Spinal cord (tissue), 10 donors: ENCODE data around the gene SND1. TPM values are rescaled to one million over a fixed set of nuclear protein-coding genes. Genes with fewer than 3 reads are reported as not detected.

Experiments used
- DNase-seq, 6 donors: peaks; one replicate each; pipeline versions ENCODE4 v3.0.0 to v3.0.0-alpha.2; 2013 to 2015; ENCODE audit warnings: low spot score in 6 of 6, low read depth in 4 of 6
- H3K27ac ChIP-seq: one replicate; pipeline ENCODE4 v1.5.1; 2013; ENCODE audit warnings: low read depth, low read length, control low read depth
- H3K27me3 ChIP-seq: one replicate; pipeline ENCODE4 v1.6.1; 2013; ENCODE audit warnings: low read length; ENCODE audit not compliant: control insufficient read depth, insufficient read depth
- H3K36me3 ChIP-seq: one replicate; pipeline ENCODE4 v1.6.1; 2013; ENCODE audit warnings: low read length; ENCODE audit not compliant: control insufficient read depth, insufficient read depth
- H3K4me1 ChIP-seq: one replicate; pipeline ENCODE4 v1.6.1; 2013; ENCODE audit warnings: low read length; ENCODE audit not compliant: control insufficient read depth, insufficient read depth
- H3K4me3 ChIP-seq: one replicate; pipeline ENCODE4 v1.5.1; 2013; ENCODE audit warnings: low read depth, low read length, control low read depth
- H3K9me3 ChIP-seq: one replicate; pipeline ENCODE4 v1.6.1; 2013; ENCODE audit warnings: low read length; ENCODE audit not compliant: control insufficient read depth, insufficient read depth
- WGBS: methylation state at CpG from one replicate; pipeline ENCODE4 v1.1.5; 2013; ENCODE audit warnings: missing lambda C conversion rate; ENCODE audit not compliant: insufficient coverage; 5-methylcytosine and 5-hydroxymethylcytosine counted together
- polyA plus RNA-seq, 2 donors: library from polyadenylated mRNA; unstranded; fragments of 120-200 nt; gene quantifications; one replicate each; pipeline ENCODE4 v1.2.1, GENCODE V29; 2013; ENCODE audit not compliant: insufficient read length in 2 of 2
- total RNA-seq, 2 donors: library from RNA; depleted of rRNA in 1 of 2; stranded (reverse); fragments of 120-200 nt in 1 of 2; fragments of >200 nt in 1 of 2; gene quantifications; one replicate each; pipeline versions ENCODE4 v1.2.3 to v1.2.4, GENCODE V29; 2013 to 2014
- donor health status: healthy.

The SND1 gene
- total and polyA plus RNA-seq, 4 donors, result 72.1 to 125 (median 91.3) TPM

GRCh38 chr7:128076796-128077271, 424.8 kb downstream of the SND1 start:
- peak in 3 of 6 donors; percentile 45 to 78 (median 75) for DNase-seq

GRCh38 chr7:128078309-128078708, 426.3 kb downstream of the SND1 start:
- H3K4me3 ChIP-seq, result no peak overlapping the region
- H3K4me1 ChIP-seq, result peaks cover 82% of the 10 kb centered on the region
- DNase-seq, result no peak
- no peak overlapping the region for H3K27ac ChIP-seq
- no peaks in the 10 kb centered on the region for H3K27me3 ChIP-seq
- WGBS, result 100% methylated on average over 1 of the region's 3 CpGs
- H3K9me3 ChIP-seq, result no peaks in the 10 kb centered on the region
- peaks cover 29% of the 10 kb centered on the region for H3K36me3 ChIP-seq

More at GRCh38 chr7:128076796-128077271, 424.8 kb downstream of the SND1 start:
- Histone ChIP-seq H3K27ac (peak overlapping the region; percentile 84), H3K27me3 (no peaks in the 10 kb centered on the region), H3K9me3 (no peaks in the 10 kb centered on the region), H3K4me3 (no peak overlapping the region), H3K36me3 (peaks cover 25% of the 10 kb centered on the region), H3K4me1 (peaks cover 70% of the 10 kb centered on the region)
- 13% methylated on average over 5 of the region's 7 CpGs for WGBS

- 92% methylated on average over 7 of the region's 7 CpGs for WGBS
- H3K4me3 ChIP-seq, result no peak overlapping the region
- H3K9me3 ChIP-seq, result no peaks in the 10 kb centered on the region
- DNase-seq, result no peak
- H3K27me3 ChIP-seq, result no peaks in the 10 kb centered on the region
- peaks cover 30% of the 10 kb centered on the region for H3K36me3 ChIP-seq
- peaks cover 81% of the 10 kb centered on the region for H3K4me1 ChIP-seq
- H3K27ac ChIP-seq, result no peak overlapping the region
These were observed 428.2 kb downstream of the SND1 start for GRCh38 chr7:128080169-128080568.

- H3K9me3 ChIP-seq, result no peaks in the 10 kb centered on the region
- H3K27me3 ChIP-seq, result no peaks in the 10 kb centered on the region
- WGBS, result 84% methylated on average over 11 of the region's 11 CpGs
- H3K4me1 ChIP-seq, result peaks cover 77% of the 10 kb centered on the region
- H3K4me3 ChIP-seq, result no peak overlapping the region
- H3K36me3 ChIP-seq, result peaks cover 39% of the 10 kb centered on the region
- no peak overlapping the region for H3K27ac ChIP-seq
- no peak for DNase-seq
These were observed 429.4 kb downstream of the SND1 start for GRCh38 chr7:128081351-128081750.

- WGBS, result 33% methylated on average over 5 of the region's 8 CpGs
- Histone ChIP-seq H3K9me3 (no peaks in the 10 kb centered on the region), H3K4me3 (no peak overlapping the region), H3K4me1 (peaks cover 73% of the 10 kb centered on the region), H3K27ac (no peak overlapping the region), H3K27me3 (no peaks in the 10 kb centered on the region), H3K36me3 (peaks cover 43% of the 10 kb centered on the region)
- no peak for DNase-seq
These were observed 429.8 kb downstream of the SND1 start for GRCh38 chr7:128081808-128082207.

GRCh38 chr7:128082431-128082830, 430.4 kb downstream of the SND1 start:
- H3K4me3 ChIP-seq, result no peak overlapping the region
- 68% methylated on average over 6 of the region's 8 CpGs for WGBS
- peaks cover 41% of the 10 kb centered on the region for H3K36me3 ChIP-seq
- DNase-seq, result no peak
- no peaks in the 10 kb centered on the region for H3K9me3 ChIP-seq
- no peaks in the 10 kb centered on the region for H3K27me3 ChIP-seq
- H3K4me1 ChIP-seq, result peaks cover 66% of the 10 kb centered on the region
- H3K27ac ChIP-seq, result no peak overlapping the region

GRCh38 chr7:128084896-128085608, 433.1 kb downstream of the SND1 start:
- H3K36me3 ChIP-seq, result peaks cover 52% of the 10 kb centered on the region
- no peak overlapping the region for H3K4me3 ChIP-seq
- no peaks in the 10 kb centered on the region for H3K27me3 ChIP-seq
- no peak overlapping the region for H3K27ac ChIP-seq
- WGBS, result 52% methylated on average over 8 of the region's 10 CpGs
- peaks cover 61% of the 10 kb centered on the region for H3K4me1 ChIP-seq
- peak in 2 of 6 donors; percentile 42 to 67 for DNase-seq
- H3K9me3 ChIP-seq, result no peaks in the 10 kb centered on the region

- no peaks in the 10 kb centered on the region for H3K9me3 ChIP-seq
- no peak overlapping the region for H3K4me3 ChIP-seq
- H3K4me1 ChIP-seq, result peaks cover 57% of the 10 kb centered on the region
- H3K27ac ChIP-seq, result no peak overlapping the region
- no peaks in the 10 kb centered on the region for H3K27me3 ChIP-seq
- peaks cover 46% of the 10 kb centered on the region for H3K36me3 ChIP-seq
- WGBS, result 94% methylated on average over 9 of the region's 10 CpGs
- DNase-seq, result no peak
These were observed 438.5 kb downstream of the SND1 start for GRCh38 chr7:128090492-128090891.

GRCh38 chr7:128091106-128091505, 439.1 kb downstream of the SND1 start:
- H3K4me3 ChIP-seq, result no peak overlapping the region
- WGBS, result 17% methylated on average over 1 of the region's 3 CpGs
- no peak overlapping the region for H3K27ac ChIP-seq
- peaks cover 41% of the 10 kb centered on the region for H3K36me3 ChIP-seq
- H3K4me1 ChIP-seq, result peaks cover 52% of the 10 kb centered on the region
- no peaks in the 10 kb centered on the region for H3K27me3 ChIP-seq
- no peaks in the 10 kb centered on the region for H3K9me3 ChIP-seq
- DNase-seq, result peak in 1 of 6 donors; percentile 37

GRCh38 chr7:128092221-128092620, 440.2 kb downstream of the SND1 start:
- WGBS, result 66% methylated on average over 5 of the region's 5 CpGs
- Histone ChIP-seq H3K4me3 (no peak overlapping the region), H3K36me3 (peaks cover 35% of the 10 kb centered on the region), H3K4me1 (peaks cover 52% of the 10 kb centered on the region), H3K9me3 (no peaks in the 10 kb centered on the region), H3K27ac (no peak overlapping the region), H3K27me3 (no peaks in the 10 kb centered on the region)
- no peak for DNase-seq
